ENCODE data around the gene FRS3.
A peak's percentile ranks its signal among the peaks of the same experiment; 100 is the strongest.

Gene FRS3

GRCh38 chr6:41728073-41728936 lies 51.4 kb downstream of the FRS3 start:
- no peak for TF ChIP-seq CTCF (IDR thresholded peaks at IDR 0.05; ENCODE audit: low read depth, low read length, missing control alignments)
- H3K4me3 ChIP-seq (ENCODE audit: low read depth, low read length): peak overlapping the region; percentile 79
- DNase-seq (ENCODE audit: low read depth): no peak

- no peak overlapping the region for H3K4me3 ChIP-seq (ENCODE audit: low read depth, low read length)
- DNase-seq (ENCODE audit: low read depth): no peak
- no peak for TF ChIP-seq CTCF (IDR thresholded peaks at IDR 0.05; ENCODE audit: low read depth, low read length, missing control alignments)
These were observed 52.0 kb downstream of the FRS3 start for GRCh38 chr6:41727705-41728072.

DNA sequence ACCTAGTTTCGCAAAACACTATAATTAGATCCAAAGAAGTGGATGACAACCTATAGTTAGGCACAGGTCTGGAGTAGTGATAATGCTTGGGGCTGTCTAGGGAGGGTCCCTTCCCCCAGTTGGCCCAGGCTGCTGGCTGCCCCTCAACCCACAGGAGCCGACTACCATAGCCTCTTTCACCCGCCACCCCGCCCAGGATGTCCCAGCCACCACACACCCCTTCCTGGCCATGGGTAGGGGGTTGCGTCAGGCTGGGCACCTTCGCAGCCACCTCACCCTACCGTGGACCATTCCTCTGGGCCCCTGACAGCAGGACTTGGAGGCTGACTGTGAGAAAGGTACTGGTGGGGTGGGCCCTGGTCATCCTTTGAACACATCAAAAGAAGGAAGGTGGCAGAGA lies 52.8 kb downstream of the FRS3 start:
- no peak for TF ChIP-seq CTCF (IDR thresholded peaks at IDR 0.05; ENCODE audit: low read depth, low read length, missing control alignments)
- no peak overlapping the region for H3K4me3 ChIP-seq (ENCODE audit: low read depth, low read length)
- DNase-seq (ENCODE audit: low read depth): no peak

- peak; percentile 43 for TF ChIP-seq CTCF (IDR thresholded peaks at IDR 0.05; ENCODE audit: low read depth, low read length, missing control alignments)
- H3K4me3 ChIP-seq (ENCODE audit: low read depth, low read length): peak overlapping the region; percentile 49
- no peak for DNase-seq (ENCODE audit: low read depth)
These were observed 54.9 kb downstream of the FRS3 start for GRCh38 chr6:41724586-41725501.

- peak overlapping the region; percentile 49 for H3K4me3 ChIP-seq (ENCODE audit: low read depth, low read length)
- TF ChIP-seq CTCF (IDR thresholded peaks at IDR 0.05; ENCODE audit: low read depth, low read length, missing control alignments): no peak
- no peak for DNase-seq (ENCODE audit: low read depth)
These were observed 55.5 kb downstream of the FRS3 start for GRCh38 chr6:41724228-41724580.

- no peak for TF ChIP-seq CTCF (IDR thresholded peaks at IDR 0.05; ENCODE audit: low read depth, low read length, missing control alignments)
- peak overlapping the region; percentile 49 for H3K4me3 ChIP-seq (ENCODE audit: low read depth, low read length)
- DNase-seq (ENCODE audit: low read depth): no peak
These were observed 56.0 kb downstream of the FRS3 start for GRCh38 chr6:41723530-41724227.

Data from GM12864 (cell line).